GM12892 (cell line): ENCODE results near the gene NCK2.
A peak's percentile ranks its signal among the peaks of the same experiment; 100 is the strongest.
"Not testable (repeated sequence)": the region's sequence is repeated elsewhere in the genome, so short reads cannot be mapped to it uniquely, and the experiment has no call there.

Source experiments
- DNase-seq: peaks from one replicate; pipeline ENCODE4 v3.0.0; 2011; ENCODE audit not compliant: insufficient read length
- FAIRE-seq: peaks from 2 replicates; lab custom pipeline; 2011; peaks lifted over from hg19 to GRCh38; lab: Jason Lieb, UNC
- POLR2A ChIP-seq: IDR thresholded peaks from 2 replicates; pipeline ENCODE4 v1.6.1; 2011; ENCODE audit warnings: low read depth, low read length, control low read depth
- POLR2AphosphoS5 ChIP-seq: IDR thresholded peaks from 2 replicates; pipeline ENCODE4 v1.6.1; 2011; ENCODE audit warnings: low read depth, low read length, control low read depth
- TAF1 ChIP-seq: IDR thresholded peaks from 2 replicates; pipeline ENCODE4 v1.6.1; 2011; ENCODE audit warnings: low read depth, mild to moderate bottlenecking, control low read depth, low read length, borderline replicate concordance

Gene NCK2

DNA sequence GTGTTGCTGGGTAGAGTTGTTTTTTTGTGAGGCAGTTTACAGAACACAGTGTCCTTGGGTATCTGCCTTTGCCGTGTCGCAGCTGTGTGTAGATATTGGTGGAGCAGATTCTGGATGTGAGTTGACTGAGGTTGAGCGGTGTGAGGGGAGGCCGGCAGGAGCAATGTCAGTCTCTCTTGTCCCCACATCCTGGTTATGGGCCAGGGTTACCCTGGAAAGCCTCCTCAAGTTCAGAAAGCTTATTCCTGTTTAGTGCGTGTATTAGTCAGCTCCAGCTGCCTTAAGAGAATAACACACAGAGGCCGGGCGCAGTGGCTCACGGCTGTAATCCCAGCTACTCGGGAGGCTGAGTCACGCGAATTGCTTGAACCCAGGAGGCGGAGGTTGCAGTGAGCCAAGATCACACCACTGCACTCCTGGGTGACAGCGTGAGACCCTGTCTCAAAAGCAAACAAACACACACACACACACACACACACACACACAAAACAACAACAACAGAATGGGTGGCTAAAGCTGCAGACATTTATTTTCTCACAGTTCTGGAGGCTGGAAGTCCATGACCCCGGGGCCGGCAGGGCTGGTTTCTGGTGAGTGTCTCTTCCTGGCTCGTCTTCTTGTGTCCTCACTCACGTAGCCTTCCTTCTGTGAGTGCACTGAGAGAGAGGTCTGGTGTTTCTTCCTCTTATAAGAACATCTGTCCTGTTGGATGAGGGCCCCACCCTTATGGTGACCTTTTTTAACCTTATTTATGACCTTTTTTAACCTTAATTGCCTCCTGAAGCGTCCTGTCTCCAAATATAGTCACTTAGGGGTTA, 5.1 kb downstream of the NCK2 start:
- DNase-seq, result no peak
- TF ChIP-seq POLR2A, result no peak
- TF ChIP-seq TAF1, result no peak
- TF ChIP-seq POLR2AphosphoS5, result no peak
- no peak for FAIRE-seq

GRCh38 chr2:105750735-105751134, 6.0 kb downstream of the NCK2 start:
- no peak for TF ChIP-seq POLR2A
- TF ChIP-seq POLR2AphosphoS5, result no peak
- no peak for TF ChIP-seq TAF1
- FAIRE-seq (no peak), DNase-seq (no peak)

DNA sequence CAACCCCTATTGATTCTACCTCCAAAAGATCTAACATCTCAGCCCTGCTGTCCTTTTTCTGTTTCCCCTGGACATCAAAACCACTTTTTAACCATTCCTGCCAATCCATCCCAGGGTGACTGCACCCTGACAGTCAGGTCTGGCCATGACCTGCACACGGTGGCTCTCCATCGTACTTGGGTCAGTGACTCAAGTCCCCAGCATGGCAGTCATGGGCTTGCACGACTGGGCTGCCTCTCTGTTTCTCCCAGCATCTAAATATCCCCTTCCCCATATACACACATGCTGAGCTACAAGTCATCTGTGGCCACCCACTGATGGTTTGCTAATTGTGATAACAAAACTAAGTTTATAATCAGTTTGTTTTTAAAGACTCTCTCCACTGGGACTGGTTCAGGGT, 6.6 kb downstream of the NCK2 start:
- no peak for TF ChIP-seq TAF1
- no peak for DNase-seq
- FAIRE-seq, result no peak

DNA sequence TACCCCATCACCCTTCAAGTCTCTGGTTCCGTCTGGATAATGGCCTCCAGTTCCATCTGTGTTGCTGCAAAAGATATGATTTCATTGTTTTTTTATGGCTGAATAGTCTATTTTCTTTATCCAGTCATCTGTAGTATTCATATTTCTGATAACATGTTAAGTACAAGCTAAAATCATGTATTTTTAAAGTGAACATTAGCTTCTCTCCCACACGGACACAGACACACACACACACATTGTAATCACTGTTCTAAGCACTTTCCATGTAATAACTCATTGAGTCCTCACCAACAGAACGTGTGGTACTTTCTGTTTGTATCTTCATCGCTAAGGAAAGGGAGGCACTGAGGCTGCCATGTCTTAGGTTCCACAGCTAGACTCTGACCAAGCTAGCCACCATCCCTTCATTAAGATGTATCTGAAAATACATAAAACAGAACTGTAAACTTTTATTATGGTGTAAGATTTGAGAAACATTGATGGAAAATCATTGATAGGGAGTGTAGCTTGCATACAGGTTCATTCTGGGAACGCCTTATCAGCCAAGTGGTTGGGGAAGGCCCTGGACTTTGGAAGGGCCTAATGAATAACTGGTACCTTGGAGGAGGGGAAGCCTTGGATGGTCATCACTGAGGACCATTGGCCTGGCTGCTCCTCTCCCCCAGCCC, 8.1 kb downstream of the NCK2 start:
- TF ChIP-seq TAF1 (no peak), POLR2AphosphoS5 (no peak), POLR2A (no peak)
- FAIRE-seq (peak; percentile 40), DNase-seq (no peak)

GRCh38 chr2:105753380-105753779, 8.7 kb downstream of the NCK2 start:
- DNase-seq (no peak), FAIRE-seq (no peak)
- no peak for TF ChIP-seq POLR2AphosphoS5
- no peak for TF ChIP-seq POLR2A
- no peak for TF ChIP-seq TAF1

GRCh38 chr2:105754011-105754410, 9.3 kb downstream of the NCK2 start:
- peak; percentile 36 for FAIRE-seq
- TF ChIP-seq POLR2A (no peak), TAF1 (no peak), POLR2AphosphoS5 (no peak)

GRCh38 chr2:105754994-105755393, 10.3 kb downstream of the NCK2 start:
- DNase-seq, result no peak
- no peak for TF ChIP-seq TAF1
- TF ChIP-seq POLR2AphosphoS5, result no peak
- no peak for TF ChIP-seq POLR2A

More at GRCh38 chr2:105754011-105754410, 9.3 kb downstream of the NCK2 start:
- no peak for DNase-seq

GRCh38 chr2:105755895-105756294, 11.2 kb downstream of the NCK2 start:
- no peak for FAIRE-seq
- DNase-seq, result no peak
- TF ChIP-seq TAF1 (no peak), POLR2AphosphoS5 (no peak), POLR2A (no peak)

More at GRCh38 chr2:105754994-105755393, 10.3 kb downstream of the NCK2 start:
- peak; percentile 44 for FAIRE-seq

GRCh38 chr2:105756435-105756834, 11.7 kb downstream of the NCK2 start:
- DNase-seq (no peak), FAIRE-seq (peak; percentile 53)
- no peak for TF ChIP-seq POLR2A
- TF ChIP-seq POLR2AphosphoS5, result no peak
- no peak for TF ChIP-seq TAF1

DNA sequence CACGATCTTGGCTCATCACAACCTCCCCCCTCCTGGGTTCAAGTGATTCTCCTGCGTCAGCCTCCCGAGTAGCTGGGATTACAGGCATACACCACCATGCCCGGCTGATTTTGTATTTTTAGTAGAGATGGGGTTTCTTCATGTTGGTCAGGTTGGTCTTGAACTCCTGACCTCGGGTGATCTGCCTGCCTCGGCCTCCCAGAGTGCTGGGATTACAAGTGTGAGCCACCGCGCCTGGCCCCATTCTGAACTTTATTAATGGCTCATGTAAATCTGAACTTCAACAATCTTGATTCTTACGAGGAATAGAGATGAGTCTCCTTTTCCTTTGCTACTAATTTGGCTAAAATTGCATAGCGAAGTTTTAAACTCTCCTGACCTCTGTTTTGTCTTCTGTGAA, 12.2 kb downstream of the NCK2 start:
- DNase-seq, FAIRE-seq: not testable (repeated sequence)

DNA sequence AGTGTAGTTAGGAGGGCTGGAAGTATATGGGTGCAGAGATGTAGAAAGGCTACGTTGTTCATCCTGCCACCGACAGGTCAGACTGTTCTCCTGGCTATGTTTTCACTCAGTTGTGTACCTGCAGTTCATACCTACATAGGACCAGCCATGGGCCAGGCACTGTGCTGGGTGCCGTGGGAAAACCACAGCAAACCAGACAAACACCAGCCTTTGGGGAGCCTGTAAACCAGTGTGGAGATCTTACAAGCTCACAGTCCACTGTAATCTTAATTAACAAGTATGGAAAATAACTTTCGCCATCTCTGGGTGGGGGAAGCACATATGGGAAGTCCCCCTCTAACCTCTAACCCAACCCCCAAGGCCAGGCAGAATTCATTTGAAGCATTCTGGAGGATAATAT, 12.7 kb downstream of the NCK2 start:
- FAIRE-seq, result peak; percentile 91
- no peak for TF ChIP-seq POLR2AphosphoS5
- TF ChIP-seq TAF1, result no peak

DNA sequence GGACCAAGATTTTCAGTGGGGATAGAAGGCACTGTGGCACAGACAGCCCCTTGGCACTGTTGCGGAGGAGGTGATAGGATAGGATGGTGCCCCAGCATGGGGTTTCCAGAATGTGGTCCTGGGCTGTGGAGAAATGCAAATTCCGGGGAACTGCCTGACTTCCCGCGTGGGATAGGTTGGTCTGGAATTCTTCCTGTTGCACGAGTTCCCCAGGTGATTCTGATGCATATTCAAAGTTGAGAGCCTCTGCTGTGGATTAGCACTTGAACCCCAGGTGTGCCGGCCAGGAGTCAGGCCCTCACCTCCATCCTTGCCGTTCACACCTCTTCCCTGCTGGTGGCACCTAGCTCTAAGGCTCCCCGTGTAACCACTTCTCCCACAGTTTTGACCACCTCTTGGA, 15.5 kb downstream of the NCK2 start:
- no peak for FAIRE-seq
- no peak for DNase-seq
- TF ChIP-seq TAF1, result no peak
- no peak for TF ChIP-seq POLR2A
- TF ChIP-seq POLR2AphosphoS5, result no peak

More for the DNA sequence above, 12.7 kb downstream of the NCK2 start:
- no peak for DNase-seq
